Activated CD8-positive, alpha-beta memory T cell treated with anti-CD3 and anti-CD28 coated beads, Interleukin-2, amount 50 U/mL, for 4 hours (primary cell): Measurements from ENCODE around the gene LRRC75A.
"Not testable (repeated sequence)": the region's sequence is repeated elsewhere in the genome, so short reads cannot be mapped to it uniquely, and the experiment has no call there.

ENCODE experiments used
- DNase-seq: peaks from one replicate; pipeline ENCODE4 v3.0.0-alpha.2; 2020

The LRRC75A gene

DNA sequence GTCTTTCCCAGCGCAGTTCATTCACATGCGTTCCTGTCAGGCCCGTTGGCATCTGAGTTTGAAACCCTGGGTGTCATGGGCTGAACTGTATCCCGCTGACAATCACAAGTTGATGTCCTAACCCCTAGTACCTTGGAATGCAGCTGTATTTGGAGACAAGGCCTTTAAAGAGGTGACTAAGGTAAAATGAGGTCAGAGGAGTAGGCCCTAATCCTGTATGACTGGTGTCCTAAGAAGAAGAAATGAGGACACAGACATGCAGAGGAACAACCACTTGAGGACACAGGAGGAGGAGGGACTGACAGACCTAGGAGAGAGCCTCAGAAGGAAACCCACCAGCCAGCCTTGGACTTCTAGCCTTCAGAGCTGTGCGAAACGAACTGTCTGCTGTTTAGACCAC is 43.5 kb downstream of the LRRC75A start:
- no peak for DNase-seq

DNA sequence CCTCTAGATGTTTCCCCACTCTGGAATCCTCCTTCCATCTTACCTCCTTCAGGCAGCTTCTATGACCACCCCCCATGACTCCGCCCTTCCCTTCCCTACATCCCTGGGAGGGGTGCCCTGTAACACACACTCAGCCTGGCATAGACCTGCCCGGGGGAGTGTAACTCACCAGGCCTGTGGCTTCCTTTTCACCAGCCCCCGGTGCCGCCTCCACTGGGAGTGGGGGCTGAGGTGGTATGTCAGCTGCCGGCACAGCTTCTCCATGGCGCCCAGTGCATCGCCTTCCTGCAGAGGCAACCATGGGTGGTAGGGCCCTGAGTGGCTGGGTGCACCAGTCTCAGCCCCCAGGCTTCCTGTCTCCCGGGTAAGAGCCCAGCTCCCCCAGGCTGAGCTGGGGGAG is 44.3 kb downstream of the LRRC75A start:
- no peak for DNase-seq

GRCh38 chr17:16446338-16446983 is 45.5 kb downstream of the LRRC75A start:
- DNase-seq: no peak

DNA sequence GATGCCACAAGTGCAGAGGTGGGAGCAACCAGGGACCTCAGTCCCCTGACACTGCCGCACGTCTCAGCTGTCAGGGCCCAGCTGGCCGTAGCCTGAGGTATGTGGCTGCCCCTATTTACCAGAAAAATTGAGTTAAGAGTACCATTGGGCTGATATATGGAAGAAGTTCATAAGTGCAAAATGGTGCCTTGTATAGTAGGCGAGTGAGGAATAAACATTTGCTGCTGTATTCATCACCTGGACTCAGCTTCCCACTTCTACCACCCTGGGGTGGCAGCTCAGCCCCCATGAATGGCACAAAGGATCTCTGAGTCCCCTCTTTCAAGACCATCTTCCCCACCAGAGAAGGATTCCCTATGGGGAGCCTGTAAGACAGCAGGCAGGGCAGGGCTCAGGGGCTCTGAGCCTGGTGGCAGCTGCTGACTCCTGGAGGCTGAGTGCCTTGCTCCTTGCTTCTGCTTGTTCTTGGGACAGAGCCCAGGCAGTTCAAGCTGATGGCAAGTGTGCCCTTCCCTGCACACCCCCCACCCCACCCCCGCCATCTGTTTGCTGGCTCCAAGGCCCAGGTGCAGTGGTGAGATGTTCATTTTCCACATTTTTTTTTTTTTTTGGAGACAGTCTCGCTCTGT is 47.6 kb downstream of the LRRC75A start:
- DNase-seq: no peak

- DNase-seq: no peak
These were observed 48.3 kb downstream of the LRRC75A start for GRCh38 chr17:16443511-16444257.

DNA sequence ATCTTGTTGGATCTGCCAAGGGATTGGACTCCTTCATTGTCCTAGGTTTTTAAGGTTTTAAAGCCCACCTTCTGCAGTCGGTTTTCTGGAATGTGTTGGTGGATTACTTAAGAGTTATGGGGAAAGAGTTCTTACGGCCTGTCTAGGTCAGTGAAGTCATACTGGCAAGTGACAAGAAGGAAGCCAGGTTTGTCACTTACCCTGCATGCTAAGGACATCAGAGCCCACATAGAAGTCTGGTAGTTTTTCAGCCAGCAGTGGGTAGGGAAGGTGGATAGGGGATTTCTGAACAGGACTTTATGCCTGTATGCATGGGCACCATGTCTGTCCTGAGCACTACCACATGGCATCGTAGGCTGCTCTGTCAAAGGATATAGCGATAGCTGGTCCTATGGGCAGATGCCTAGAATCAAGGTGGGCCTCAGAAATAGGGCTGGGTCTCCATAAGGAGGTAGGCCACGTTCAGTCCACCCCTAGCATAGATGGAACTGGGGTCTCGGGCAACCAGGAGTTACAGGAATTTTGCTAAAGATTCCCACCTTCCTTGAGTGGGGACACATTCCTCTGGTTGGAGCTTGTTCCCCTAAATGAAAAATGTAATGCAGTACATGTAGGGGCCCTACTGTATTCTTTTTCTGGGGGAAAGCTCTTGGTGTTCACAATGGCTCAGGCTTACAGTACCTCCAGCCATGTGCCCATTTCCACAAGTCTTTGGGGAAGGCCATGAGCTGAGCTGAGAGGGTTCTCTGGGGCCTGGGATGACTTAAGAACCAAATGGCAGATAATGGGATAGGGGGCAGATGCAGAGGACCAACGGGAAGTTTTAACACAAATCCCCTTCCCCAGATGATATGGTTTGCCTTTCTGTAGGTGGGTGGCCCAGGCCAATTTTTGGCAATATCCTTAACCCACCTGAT is 49.1 kb downstream of the LRRC75A start:
- DNase-seq: no peak

DNA sequence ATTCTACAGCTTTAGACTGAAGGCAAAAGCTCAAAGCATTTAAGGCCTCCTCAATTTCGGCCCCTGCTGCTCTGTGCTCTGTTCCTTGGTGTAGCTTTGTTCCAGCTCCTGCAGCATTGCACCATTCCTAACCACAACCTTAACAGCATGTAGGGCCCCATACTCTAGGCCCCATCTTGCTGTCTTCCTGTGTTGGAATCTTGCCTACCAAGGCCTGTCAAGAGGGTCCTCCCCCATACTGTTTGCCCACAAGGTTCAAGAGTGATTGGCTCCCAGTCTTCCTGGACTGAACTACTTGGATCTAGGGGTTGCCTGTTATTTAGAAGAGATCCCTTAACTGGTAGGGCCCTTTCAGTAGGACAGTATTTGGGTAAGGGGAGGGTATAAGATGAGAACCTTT is 49.9 kb downstream of the LRRC75A start:
- DNase-seq: no peak

- no peak for DNase-seq
These were observed 50.9 kb downstream of the LRRC75A start for GRCh38 chr17:16440901-16441629.

DNA sequence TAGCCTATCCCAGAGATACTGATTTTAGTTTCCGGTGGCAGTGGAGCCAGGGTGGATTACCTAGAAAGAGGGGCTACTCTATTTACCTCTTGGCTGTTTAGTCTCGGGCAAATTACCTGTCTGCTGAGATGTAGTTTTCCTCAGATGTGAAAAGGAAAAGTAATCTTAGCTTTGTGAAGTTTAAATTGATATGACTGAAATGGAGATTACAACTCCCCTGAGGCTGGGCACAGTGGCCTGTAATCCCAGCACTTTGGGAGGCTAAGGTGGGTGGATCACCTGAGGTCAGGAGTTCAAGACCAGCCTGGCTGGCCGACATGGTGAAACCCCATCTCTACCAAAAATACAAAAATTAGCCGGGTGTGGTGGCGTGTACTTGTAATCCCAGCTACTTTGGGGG is 51.6 kb downstream of the LRRC75A start:
- not testable (repeated sequence) for DNase-seq

DNA sequence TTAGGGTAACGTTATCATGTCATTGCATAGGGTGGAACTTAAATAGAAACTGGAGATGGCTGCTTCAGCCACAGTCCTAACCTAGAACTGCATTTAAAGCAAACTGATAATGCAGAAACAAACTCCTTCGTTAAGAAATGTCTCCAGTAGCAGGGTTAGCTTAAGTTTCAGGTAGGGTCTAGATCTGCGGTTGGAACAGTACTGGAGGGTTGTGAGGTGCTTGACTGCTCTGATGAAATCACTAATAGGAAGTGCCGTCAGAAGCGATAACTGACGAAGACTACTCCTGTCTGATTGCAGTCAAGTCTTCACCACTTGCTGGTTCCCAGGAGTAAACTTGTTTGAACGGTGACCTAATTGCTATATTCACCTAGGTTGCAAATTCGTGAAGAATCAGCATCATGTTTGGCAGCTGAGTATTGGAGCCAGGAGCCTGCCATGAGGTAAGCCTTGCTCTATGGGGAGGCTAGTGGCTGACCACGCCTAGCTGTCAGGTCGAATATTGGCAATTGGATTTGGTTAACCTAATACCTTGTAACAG is 52.1 kb downstream of the LRRC75A start:
- no peak for DNase-seq

- DNase-seq: no peak
These were observed 52.6 kb downstream of the LRRC75A start for GRCh38 chr17:16439303-16439791.

DNA sequence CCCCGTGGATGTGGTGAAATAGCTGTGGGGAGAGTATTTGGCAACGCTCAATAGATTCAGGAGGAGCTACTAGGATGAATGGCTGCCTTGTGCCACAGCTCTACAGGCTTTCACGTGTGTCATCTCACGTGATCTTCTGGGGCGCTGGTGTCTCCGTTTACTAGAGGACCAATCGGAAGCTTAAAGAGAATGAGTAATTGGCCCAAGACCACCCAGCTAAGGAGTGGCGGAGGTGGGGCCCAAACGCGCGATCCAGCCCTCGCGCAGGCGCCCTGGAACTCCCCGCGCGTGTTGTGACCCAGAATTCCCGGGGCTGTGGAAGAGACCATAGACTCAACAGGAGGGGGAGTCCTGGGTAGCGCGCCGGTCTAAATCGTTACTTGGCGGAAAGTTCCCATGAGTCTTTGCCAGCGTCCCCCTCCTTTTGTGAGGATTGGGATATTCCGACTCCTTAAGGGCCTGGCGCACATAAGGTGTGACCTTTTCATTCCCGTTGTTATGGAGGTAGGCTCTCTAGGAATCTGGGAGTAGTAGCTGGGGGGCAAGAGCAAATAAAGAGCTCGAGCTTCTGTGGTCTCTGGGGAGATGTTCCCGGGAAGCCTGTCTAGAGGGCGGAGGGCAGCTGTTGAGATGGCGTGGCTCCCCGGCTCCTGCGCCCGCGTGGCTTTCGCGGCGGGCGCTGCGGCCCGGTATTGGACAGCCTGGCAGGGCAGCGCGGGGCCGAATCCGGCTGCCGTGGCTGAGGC is 53.3 kb downstream of the LRRC75A start:
- DNase-seq: peak; percentile 92

DNA sequence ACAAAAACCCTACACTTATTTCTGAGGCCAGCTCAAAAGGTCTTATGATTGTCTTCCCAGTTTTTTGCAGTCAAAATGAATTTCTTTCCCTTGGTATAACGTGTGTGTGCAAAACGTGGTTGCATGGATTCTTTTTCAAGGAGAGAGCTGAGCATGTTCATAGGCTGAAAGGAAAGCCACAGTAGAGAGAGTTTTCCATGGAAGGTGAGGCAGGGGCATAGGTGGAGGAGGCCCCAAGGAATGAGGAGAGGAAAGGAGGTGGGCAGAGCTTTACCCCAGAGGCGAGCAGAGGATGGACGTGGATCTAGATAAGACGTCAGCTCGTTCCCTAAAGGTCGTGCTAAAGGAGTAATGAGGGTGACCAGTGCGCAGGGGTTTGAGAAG is 53.8 kb downstream of the LRRC75A start:
- DNase-seq: no peak

- no peak for DNase-seq
These were observed 54.9 kb downstream of the LRRC75A start for GRCh38 chr17:16437083-16437482.

DNA sequence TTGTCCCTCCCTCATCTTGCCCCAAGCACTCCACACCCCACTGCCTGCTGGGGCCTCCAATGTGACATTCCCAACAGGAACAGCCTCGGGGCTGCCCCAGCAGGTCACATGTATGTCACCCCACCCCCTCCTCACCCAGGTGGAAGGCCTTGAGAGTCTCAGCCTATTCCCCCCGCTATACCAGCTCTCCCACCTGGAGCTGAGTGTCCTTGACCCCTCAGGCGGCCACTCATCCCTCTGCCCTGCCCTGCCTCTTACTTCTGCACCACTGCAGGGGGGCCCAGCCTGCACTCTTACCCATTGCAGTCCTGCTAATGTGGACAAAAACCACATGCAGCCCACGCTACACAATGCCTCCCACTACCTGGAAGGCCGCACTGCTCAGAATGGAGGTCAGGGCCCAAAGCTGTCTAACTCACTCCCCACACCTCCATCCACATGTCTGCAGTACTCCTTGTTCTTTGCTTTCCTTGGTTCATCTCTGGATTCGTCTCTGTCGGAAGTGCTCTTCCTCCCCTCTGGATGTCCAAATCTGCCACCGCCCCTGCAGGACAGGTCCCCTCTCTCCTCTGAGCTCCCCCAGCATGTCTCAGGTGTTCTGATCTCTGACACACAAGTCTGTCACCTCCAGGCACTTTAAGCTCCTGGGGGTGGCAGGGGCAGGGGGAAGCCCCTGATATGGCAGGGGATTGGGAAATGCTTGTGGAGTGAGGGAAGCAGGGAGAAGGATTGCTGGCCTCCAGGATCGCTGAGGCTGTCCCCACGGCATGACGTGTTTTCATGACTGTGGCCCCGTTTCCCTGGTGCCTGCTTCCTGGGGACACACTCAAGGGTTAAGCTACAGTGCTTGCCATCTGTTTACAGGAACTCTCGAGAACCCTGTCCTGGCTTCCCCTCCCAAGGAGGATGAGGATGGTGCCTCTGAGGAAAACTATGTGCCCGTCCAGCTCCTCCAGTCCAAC is 55.8 kb downstream of the LRRC75A start:
- no peak for DNase-seq

DNA sequence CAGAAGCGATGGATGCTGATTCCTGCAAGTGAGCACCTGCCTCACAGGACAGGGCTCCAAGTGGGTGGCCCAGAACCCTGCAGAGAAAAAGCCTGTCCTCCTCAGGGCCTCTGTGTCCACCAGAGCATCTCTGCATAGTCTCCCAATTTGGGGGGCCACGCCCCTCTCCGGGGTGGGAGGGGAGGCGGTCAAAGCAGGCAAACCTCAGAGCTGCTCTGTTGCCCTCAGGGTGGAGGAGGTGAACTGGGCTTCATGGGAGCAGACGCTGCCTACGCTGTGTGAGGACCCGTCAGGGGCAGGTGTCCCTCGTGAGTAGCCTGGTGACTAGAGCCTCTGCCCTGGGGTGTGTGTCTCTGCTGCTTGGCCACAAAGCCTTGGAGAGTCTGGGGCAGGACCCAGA is 57.3 kb downstream of the LRRC75A start:
- no peak for DNase-seq

GRCh38 chr17:16433514-16433913 is 58.5 kb downstream of the LRRC75A start:
- DNase-seq: no peak

DNA sequence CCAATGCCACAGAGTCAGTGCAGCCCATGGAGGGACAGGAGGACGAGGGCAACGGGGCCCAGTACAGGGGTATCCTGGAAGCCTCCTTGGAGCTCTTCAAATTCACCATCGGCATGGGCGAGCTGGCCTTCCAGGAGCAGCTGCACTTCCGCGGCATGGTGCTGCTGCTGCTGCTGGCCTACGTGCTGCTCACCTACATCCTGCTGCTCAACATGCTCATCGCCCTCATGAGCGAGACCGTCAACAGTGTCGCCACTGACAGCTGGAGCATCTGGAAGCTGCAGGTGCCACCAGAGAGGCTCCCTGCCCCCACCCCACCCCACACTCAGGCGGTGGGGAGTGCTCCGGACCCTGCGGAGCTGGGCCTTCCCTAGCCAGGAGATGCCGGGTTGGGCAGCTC is 60.0 kb downstream of the LRRC75A start:
- DNase-seq: no peak

DNA sequence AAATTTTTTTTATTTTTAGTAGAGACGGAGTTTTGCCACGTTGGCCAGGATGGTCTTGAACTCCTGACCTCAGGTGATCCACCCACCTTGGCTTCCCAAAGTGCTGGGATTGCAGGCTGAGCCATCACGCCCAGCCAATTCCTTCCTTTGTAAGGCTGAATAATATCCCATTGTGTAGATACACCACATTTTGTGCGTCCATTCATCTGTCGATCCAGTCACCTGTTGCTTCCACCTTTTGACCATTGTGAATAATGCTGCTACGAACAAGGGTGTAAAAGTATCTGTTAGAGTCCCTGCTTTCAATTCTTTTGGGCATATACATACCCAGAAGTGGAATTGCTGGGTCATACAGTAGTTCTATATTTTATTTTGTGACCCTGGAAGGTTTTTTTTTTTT is 61.3 kb downstream of the LRRC75A start:
- no peak for DNase-seq

GRCh38 chr17:16429083-16429482 is 62.9 kb downstream of the LRRC75A start:
- DNase-seq: no peak
